ENCODE data around the gene SSB. TPM values are rescaled to one million over a fixed set of nuclear protein-coding genes. Genes with fewer than 3 reads are reported as not detected.
A peak's percentile ranks its signal among the peaks of the same experiment; 100 is the strongest.

The SSB gene
- total and polyA plus RNA-seq, 2 of the 13 experiments (the other 11 are each of a cell fraction or from before 2014, with no cell fraction given), result 109 to 208 TPM

- TF ChIP-seq, protein P1, sequence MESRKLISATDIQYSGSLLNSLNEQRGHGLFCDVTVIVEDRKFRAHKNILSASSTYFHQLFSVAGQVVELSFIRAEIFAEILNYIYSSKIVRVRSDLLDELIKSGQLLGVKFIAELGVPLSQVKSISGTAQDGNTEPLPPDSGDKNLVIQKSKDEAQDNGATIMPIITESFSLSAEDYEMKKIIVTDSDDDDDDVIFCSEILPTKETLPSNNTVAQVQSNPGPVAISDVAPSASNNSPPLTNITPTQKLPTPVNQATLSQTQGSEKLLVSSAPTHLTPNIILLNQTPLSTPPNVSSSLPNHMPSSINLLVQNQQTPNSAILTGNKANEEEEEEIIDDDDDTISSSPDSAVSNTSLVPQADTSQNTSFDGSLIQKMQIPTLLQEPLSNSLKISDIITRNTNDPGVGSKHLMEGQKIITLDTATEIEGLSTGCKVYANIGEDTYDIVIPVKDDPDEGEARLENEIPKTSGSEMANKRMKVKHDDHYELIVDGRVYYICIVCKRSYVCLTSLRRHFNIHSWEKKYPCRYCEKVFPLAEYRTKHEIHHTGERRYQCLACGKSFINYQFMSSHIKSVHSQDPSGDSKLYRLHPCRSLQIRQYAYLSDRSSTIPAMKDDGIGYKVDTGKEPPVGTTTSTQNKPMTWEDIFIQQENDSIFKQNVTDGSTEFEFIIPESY (CRISPR knock-in tag; IDR thresholded peaks at IDR 0.05), result 0 out of 2 replicates have a peak, but pooled peaks have one; percentile 17
- TF ChIP-seq SP4 (CRISPR knock-in tag; IDR thresholded peaks at IDR 0.05), result no peak
- TF ChIP-seq CCAR2 (optimal IDR thresholded peaks at IDR 0.05; ENCODE audit: low read depth, low read length), result no peak
- 0 out of 2 replicates have a peak, but pooled peaks have one; percentile 23 for TF ChIP-seq ZNF609 (CRISPR knock-in tag; IDR thresholded peaks at IDR 0.05; ENCODE audit: borderline replicate concordance)
- no peak for TF ChIP-seq NCOA5 (CRISPR knock-in tag; IDR thresholded peaks at IDR 0.05)
- TF ChIP-seq ZBTB37 (CRISPR knock-in tag; IDR thresholded peaks at IDR 0.05), result no peak
- TF ChIP-seq HMG20B (CRISPR knock-in tag; conservative IDR thresholded peaks at IDR 0.05), result no peak
- no peak for TF ChIP-seq HIVEP1 (CRISPR knock-in tag; IDR thresholded peaks at IDR 0.05)
- TF ChIP-seq RXRA (CRISPR knock-in tag; IDR thresholded peaks at IDR 0.05), result peak; percentile 92
- TF ChIP-seq HDAC2 (CRISPR knock-in tag; IDR thresholded peaks at IDR 0.05), result peak; percentile 63
Measured at GRCh38 chr2:169765523-169765922, 33.1 kb upstream of the SSB start (continued).

Measured in HepG2 (cell line).